OCI-LY1 (cell line): Measurements from ENCODE around the gene AOAH.

Experiments used
- EZH2 ChIP-seq: fragments of 200-600 bp; sonication (generic), shearing (Covaris generic); IDR thresholded peaks from 2 replicates; pipeline ENCODE4 v1.8.0; 2017; ENCODE audit warnings: borderline replicate concordance, mixed run types, mild to moderate bottlenecking, antibody characterized with exemption, low read length, moderate library complexity, mixed read lengths
- TF ChIP-seq, protein P1 (sequence below): fragments of 200-600 bp; sonication (generic), shearing (Covaris generic); IDR thresholded peaks from 2 replicates; pipeline ENCODE4 v1.5.1; 2017; ENCODE audit warnings: mild to moderate bottlenecking, antibody characterized with exemption, low read length, moderate library complexity, mixed read lengths

DNA sequence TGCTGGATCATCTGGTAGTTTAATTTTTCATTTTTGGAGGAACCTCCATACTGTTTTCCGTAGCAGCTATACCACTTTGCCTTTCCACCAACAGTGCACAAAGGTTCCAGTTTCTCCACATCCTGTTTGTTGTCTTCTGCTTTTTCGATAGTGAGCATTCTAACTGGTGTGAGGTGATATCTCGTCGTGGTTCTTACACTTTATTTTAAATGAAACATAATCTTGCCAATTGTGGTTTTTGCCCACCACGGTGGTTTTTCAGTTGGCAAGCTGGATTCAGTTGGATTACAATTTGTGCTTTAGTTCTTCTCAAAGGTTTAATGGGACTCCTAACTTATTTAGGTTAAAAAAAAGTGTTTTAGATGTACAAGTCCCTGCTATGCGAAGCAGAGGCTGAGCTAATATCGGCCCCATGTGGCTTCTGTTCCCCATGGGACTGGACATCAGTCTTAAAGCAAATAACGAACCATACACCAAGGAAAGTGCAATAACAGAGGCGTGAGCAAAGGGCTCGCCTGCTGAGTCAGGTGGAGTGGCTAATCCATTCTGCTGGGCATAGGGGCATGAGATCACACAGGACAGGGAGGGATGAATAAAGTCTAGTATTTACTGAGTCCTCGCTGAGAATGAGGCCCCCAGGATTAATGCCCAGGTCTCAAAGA is 153.6 kb downstream of the AOAH start:
- TF ChIP-seq EZH2 = no peak
- TF ChIP-seq, protein P1, sequence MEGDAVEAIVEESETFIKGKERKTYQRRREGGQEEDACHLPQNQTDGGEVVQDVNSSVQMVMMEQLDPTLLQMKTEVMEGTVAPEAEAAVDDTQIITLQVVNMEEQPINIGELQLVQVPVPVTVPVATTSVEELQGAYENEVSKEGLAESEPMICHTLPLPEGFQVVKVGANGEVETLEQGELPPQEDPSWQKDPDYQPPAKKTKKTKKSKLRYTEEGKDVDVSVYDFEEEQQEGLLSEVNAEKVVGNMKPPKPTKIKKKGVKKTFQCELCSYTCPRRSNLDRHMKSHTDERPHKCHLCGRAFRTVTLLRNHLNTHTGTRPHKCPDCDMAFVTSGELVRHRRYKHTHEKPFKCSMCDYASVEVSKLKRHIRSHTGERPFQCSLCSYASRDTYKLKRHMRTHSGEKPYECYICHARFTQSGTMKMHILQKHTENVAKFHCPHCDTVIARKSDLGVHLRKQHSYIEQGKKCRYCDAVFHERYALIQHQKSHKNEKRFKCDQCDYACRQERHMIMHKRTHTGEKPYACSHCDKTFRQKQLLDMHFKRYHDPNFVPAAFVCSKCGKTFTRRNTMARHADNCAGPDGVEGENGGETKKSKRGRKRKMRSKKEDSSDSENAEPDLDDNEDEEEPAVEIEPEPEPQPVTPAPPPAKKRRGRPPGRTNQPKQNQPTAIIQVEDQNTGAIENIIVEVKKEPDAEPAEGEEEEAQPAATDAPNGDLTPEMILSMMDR = no peak
